Breast epithelium (tissue), 3 donors: ENCODE data around the gene BAD.
"Not testable (repeated sequence)": the region's sequence is repeated elsewhere in the genome, so short reads cannot be mapped to it uniquely, and the experiment has no call there.

Source experiments
- POLR2A ChIP-seq: fragments of 450-650 bp; IDR thresholded peaks from one replicate; pipeline ENCODE4 v1.6.1; 2016; ENCODE audit warnings: antibody characterized with exemption, mild to moderate bottlenecking, moderate library complexity
- TF ChIP-seq, protein P1 (sequence below), 3 donors: fragments of 450-650 bp; IDR thresholded peaks; one replicate each; pipeline ENCODE4 v1.5.1; 2016 to 2017; ENCODE audit warnings: antibody characterized with exemption in 3 of 3, mild to moderate bottlenecking in 3 of 3, moderate library complexity in 3 of 3

GRCh38 chr11:64315667-64316526, 31.4 kb upstream of the BAD start:
- TF ChIP-seq, protein P1, sequence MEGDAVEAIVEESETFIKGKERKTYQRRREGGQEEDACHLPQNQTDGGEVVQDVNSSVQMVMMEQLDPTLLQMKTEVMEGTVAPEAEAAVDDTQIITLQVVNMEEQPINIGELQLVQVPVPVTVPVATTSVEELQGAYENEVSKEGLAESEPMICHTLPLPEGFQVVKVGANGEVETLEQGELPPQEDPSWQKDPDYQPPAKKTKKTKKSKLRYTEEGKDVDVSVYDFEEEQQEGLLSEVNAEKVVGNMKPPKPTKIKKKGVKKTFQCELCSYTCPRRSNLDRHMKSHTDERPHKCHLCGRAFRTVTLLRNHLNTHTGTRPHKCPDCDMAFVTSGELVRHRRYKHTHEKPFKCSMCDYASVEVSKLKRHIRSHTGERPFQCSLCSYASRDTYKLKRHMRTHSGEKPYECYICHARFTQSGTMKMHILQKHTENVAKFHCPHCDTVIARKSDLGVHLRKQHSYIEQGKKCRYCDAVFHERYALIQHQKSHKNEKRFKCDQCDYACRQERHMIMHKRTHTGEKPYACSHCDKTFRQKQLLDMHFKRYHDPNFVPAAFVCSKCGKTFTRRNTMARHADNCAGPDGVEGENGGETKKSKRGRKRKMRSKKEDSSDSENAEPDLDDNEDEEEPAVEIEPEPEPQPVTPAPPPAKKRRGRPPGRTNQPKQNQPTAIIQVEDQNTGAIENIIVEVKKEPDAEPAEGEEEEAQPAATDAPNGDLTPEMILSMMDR (IDR thresholded peaks at IDR 0.05): not testable (repeated sequence)
- not testable (repeated sequence) for TF ChIP-seq POLR2A
